Activated CD8-positive, alpha-beta T cell treated with anti-CD3 and anti-CD28 coated beads for 36 hours (primary cell): ENCODE data around the gene MRPL46. TPM values are rescaled to one million over a fixed set of nuclear protein-coding genes. Genes with fewer than 3 reads are reported as not detected.

ENCODE experiments used
- ATAC-seq: fragments of 200-7000 bp; cut with Tn5 transposase; one replicate; pipeline ENCODE4 v1.10.0; 2021; ENCODE audit warnings: mild to moderate bottlenecking, moderate library complexity
- CTCF ChIA-PET: fragments of 350-600 bp; sonication (Branson Sonifier 250); formaldehyde crosslinking; loops from one replicate; lab custom pipeline; 2021; ENCODE audit warnings: antibody characterized with exemption; lab: Charles Lee
- POLR2A ChIA-PET: fragments of 350-600 bp; sonication (Branson Sonifier 250); formaldehyde crosslinking; loops from one replicate; lab custom pipeline; 2021; ENCODE audit warnings: antibody characterized with exemption; lab: Charles Lee
- DNase-seq: peaks from one replicate; pipeline ENCODE4 v3.0.0-alpha.2; 2020
- H3K27ac Mint-ChIP-seq: one replicate; pipeline ENCODE4 v1.8.0; 2021; ENCODE audit warnings: mild to moderate bottlenecking, mixed read lengths
- H3K27me3 Mint-ChIP-seq: one replicate; pipeline ENCODE4 v1.8.0; 2021; ENCODE audit warnings: mixed read lengths
- H3K36me3 Mint-ChIP-seq: one replicate; pipeline ENCODE4 v1.8.0; 2021; ENCODE audit warnings: low read depth, mixed read lengths
- H3K4me1 Mint-ChIP-seq: one replicate; pipeline ENCODE4 v1.8.0; 2021; ENCODE audit warnings: low read depth, mixed read lengths
- H3K4me3 Mint-ChIP-seq: one replicate; pipeline ENCODE4 v1.8.0; 2021; ENCODE audit warnings: mild to moderate bottlenecking, moderate library complexity, mixed read lengths
- H3K9me3 Mint-ChIP-seq: one replicate; pipeline ENCODE4 v1.8.0; 2021; ENCODE audit warnings: mixed read lengths
- intact Hi-C: fragments of 100-400 bp; cut with micrococcal nuclease; formaldehyde crosslinking; loops from one replicate; pipeline ENCODE4 v1.10.0; 2022
- total RNA-seq, 2 experiments: library from RNA; stranded (reverse); gene quantifications; one replicate each; pipeline ENCODE4 v1.2.3, GENCODE V29; 2021
- TF ChIP-seq, protein P1 (sequence below): fragments of 200-600 bp; IDR thresholded peaks from one replicate; pipeline ENCODE4 v1.8.0; 2022; ENCODE audit warnings: antibody characterized with exemption, mild to moderate bottlenecking

Gene MRPL46
- total RNA-seq, 2 experiments from 2014 or later = 34.4 to 35.0 TPM

DNA sequence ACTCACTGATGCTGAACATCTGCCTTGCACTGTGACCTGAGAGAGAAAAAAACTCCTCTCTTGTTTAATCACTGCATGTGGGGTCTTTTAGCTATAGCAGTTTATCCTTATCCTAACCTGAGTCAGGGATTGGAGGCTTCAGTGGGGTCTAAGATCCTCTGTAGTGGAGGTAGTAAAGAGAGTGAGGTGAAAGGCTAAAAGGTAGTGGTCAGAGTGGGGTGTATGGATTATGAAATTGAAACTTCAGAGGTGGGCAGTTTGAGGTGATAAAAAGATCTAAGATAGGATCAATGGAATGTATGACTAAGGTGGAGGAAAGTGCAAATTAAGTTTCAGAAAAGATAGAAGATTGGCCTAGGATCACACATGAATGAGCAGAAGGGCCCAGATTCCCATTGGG lies 42.8 kb upstream of the MRPL46 start:
- ChIA-PET POLR2A (no interaction called here), CTCF (no interaction called here)
- TF ChIP-seq, protein P1, sequence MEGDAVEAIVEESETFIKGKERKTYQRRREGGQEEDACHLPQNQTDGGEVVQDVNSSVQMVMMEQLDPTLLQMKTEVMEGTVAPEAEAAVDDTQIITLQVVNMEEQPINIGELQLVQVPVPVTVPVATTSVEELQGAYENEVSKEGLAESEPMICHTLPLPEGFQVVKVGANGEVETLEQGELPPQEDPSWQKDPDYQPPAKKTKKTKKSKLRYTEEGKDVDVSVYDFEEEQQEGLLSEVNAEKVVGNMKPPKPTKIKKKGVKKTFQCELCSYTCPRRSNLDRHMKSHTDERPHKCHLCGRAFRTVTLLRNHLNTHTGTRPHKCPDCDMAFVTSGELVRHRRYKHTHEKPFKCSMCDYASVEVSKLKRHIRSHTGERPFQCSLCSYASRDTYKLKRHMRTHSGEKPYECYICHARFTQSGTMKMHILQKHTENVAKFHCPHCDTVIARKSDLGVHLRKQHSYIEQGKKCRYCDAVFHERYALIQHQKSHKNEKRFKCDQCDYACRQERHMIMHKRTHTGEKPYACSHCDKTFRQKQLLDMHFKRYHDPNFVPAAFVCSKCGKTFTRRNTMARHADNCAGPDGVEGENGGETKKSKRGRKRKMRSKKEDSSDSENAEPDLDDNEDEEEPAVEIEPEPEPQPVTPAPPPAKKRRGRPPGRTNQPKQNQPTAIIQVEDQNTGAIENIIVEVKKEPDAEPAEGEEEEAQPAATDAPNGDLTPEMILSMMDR = no peak
- H3K4me1 Mint-ChIP-seq = peaks cover 6% of the 10 kb centered on the region
- H3K9me3 Mint-ChIP-seq = no peaks in the 10 kb centered on the region
- no peaks in the 10 kb centered on the region for H3K27me3 Mint-ChIP-seq
- intact Hi-C loops = no loop called here
- DNase-seq = no peak
- peak overlapping the region; percentile 47 for H3K27ac Mint-ChIP-seq
- no peak for ATAC-seq
- H3K4me3 Mint-ChIP-seq = no peak overlapping the region
- peaks cover 18% of the 10 kb centered on the region for H3K36me3 Mint-ChIP-seq

DNA sequence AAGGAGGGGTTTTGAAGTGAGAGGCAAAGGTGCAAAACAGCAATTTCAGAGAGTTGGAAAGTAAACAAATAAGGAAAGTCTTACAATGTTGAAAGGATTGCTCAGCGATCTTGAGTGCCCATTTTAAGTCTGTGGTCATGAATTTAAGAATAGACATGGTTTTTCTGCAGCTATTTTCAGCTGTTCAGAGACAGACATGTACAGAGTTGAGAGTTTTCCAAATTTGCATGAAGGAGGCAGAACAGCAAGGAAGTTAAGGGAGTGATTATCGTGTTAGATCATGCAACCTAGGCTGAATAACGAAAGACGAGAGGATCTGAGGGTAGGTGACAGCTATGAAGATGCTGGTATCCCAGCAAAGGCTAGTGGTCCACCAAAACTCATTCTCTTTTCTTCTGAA lies 42.1 kb upstream of the MRPL46 start:
- no peaks in the 10 kb centered on the region for H3K27me3 Mint-ChIP-seq

DNA sequence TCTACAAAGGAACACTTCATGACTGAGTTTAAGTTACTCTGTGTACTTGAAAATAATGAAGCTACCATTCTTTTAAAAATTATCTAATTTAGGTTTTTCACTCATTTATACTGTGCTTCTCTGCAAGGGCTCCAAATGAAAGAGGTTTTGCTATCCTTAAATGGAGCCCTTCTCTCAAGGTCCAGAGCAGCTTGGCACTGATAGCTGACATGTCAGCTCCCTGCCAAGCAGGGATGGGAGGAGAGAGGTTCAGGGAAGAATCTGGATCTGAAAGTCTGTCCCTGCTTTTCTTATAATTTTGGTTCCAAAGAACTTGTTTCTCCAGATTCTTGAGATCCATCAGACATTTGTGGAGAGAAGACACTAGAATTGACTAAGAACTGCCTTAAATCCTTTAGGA lies 39.4 kb upstream of the MRPL46 start:
- ChIA-PET POLR2A (no interaction called here), CTCF (no interaction called here)
- no peak overlapping the region for H3K4me3 Mint-ChIP-seq
- no peaks in the 10 kb centered on the region for H3K27me3 Mint-ChIP-seq
- peaks cover 6% of the 10 kb centered on the region for H3K4me1 Mint-ChIP-seq
- intact Hi-C loops = no loop called here
- H3K36me3 Mint-ChIP-seq = peaks cover 21% of the 10 kb centered on the region
- no peak overlapping the region for H3K27ac Mint-ChIP-seq
- TF ChIP-seq, protein P1 = no peak
- H3K9me3 Mint-ChIP-seq = no peaks in the 10 kb centered on the region
- DNase-seq (no peak), ATAC-seq (no peak)

More for the DNA sequence above, 42.1 kb upstream of the MRPL46 start:
- H3K36me3 Mint-ChIP-seq = peaks cover 18% of the 10 kb centered on the region
- POLR2A ChIA-PET = no interaction called here
- CTCF ChIA-PET = no interaction called here
- intact Hi-C loops = no loop called here
- peaks cover 6% of the 10 kb centered on the region for H3K4me1 Mint-ChIP-seq
- ATAC-seq (no peak), DNase-seq (no peak)
- H3K9me3 Mint-ChIP-seq = no peaks in the 10 kb centered on the region
- no peak overlapping the region for H3K27ac Mint-ChIP-seq
- TF ChIP-seq, protein P1 = no peak
- H3K4me3 Mint-ChIP-seq = no peak overlapping the region

DNA sequence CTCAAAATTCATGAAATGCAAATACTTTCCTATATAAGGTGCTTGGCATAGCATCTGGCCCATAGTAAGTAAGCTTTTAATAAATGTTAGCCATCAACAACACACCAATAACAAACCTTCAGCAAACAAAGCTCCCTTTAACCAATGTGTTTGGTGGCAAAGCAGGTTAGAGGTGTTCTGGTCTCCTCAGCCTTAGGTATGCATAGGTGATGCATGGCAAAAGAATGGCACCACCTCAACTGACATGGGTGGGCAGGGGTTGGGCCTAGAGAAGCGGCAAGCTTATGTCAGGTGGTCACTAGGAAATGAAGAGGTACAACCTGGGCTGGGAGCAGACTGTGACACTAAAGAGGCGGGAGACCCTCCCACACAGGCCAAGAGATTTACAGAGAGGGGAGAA lies 38.5 kb upstream of the MRPL46 start:
- DNase-seq (no peak), ATAC-seq (no peak)
- Mint-ChIP-seq H3K27ac (no peak overlapping the region), H3K4me3 (no peak overlapping the region), H3K4me1 (peaks cover 6% of the 10 kb centered on the region), H3K27me3 (no peaks in the 10 kb centered on the region), H3K36me3 (peaks cover 15% of the 10 kb centered on the region), H3K9me3 (no peaks in the 10 kb centered on the region)
- ChIA-PET POLR2A (no interaction called here), CTCF (no interaction called here)
- intact Hi-C loops = no loop called here
- TF ChIP-seq, protein P1 = no peak

DNA sequence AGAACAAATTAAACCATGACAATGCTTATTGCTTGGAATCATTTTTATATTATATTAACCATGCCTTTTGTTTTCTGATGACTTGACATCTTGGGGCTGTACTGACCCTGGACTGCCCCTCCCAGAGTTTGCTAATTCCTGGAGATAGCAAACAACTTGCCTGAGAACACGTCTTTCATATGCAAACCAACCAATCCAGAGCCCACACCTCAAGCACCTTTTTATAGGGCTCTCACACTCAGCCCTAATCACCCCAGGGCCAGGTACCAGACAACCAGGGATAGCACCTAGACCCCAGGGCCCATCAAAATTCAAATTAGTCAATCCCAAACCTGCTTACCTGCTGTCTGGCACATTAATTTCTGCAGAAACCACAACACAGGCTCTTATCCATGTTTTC lies 37.3 kb upstream of the MRPL46 start:
- Mint-ChIP-seq H3K4me3 (no peak overlapping the region), H3K4me1 (no peaks in the 10 kb centered on the region), H3K27ac (no peak overlapping the region), H3K9me3 (no peaks in the 10 kb centered on the region), H3K36me3 (peaks cover 10% of the 10 kb centered on the region), H3K27me3 (no peaks in the 10 kb centered on the region)
- CTCF ChIA-PET = interaction anchor here (0.6 kb wide), 1 partner anchor 261 kb away, joined by 4 read pairs; no protein-coding TSS in a partner anchor
- intact Hi-C loops = no loop called here
- no peak for ATAC-seq
- POLR2A ChIA-PET = no interaction called here
- no peak for DNase-seq
- TF ChIP-seq, protein P1 = no peak
